22Rv1 (cell line): ENCODE data around the gene CCDC57.

Experiments used
- ZFX ChIP-seq: fragments of 450-650 bp; IDR thresholded peaks from 2 replicates; pipeline ENCODE4 v1.6.1; 2017; ENCODE audit warnings: antibody characterized with exemption, borderline replicate concordance
- TF ChIP-seq, protein P1 (sequence below): fragments of 450-650 bp; IDR thresholded peaks from 2 replicates; pipeline ENCODE4 v1.5.1; 2017; ENCODE audit warnings: mild to moderate bottlenecking

DNA sequence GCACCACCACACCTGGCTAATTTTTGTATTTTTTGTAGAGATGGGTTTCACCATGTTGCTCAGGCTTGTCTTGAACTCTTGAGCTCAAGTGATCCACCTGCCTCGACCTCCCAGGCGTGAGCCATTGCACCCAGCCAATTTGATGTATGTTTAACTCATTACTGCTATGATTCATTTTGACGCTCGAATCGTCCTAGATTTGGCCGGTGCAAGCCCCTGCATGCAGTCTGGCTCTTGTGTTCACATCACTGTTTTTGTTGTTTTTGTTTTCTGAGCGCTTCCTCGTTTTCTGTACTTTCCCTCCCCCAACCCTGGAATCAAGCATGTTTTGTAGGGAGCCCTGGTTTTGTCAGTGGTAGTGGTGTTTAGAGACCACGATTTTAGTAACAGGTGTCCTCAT, 139.2 kb downstream of the CCDC57 start:
- TF ChIP-seq, protein P1, sequence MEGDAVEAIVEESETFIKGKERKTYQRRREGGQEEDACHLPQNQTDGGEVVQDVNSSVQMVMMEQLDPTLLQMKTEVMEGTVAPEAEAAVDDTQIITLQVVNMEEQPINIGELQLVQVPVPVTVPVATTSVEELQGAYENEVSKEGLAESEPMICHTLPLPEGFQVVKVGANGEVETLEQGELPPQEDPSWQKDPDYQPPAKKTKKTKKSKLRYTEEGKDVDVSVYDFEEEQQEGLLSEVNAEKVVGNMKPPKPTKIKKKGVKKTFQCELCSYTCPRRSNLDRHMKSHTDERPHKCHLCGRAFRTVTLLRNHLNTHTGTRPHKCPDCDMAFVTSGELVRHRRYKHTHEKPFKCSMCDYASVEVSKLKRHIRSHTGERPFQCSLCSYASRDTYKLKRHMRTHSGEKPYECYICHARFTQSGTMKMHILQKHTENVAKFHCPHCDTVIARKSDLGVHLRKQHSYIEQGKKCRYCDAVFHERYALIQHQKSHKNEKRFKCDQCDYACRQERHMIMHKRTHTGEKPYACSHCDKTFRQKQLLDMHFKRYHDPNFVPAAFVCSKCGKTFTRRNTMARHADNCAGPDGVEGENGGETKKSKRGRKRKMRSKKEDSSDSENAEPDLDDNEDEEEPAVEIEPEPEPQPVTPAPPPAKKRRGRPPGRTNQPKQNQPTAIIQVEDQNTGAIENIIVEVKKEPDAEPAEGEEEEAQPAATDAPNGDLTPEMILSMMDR: no peak
- TF ChIP-seq ZFX: no peak
